ENCODE measurements around the gene TMEM59L. TPM values are rescaled to one million over a fixed set of nuclear protein-coding genes. Genes with fewer than 3 reads are reported as not detected.
A peak's percentile ranks its signal among the peaks of the same experiment; 100 is the strongest.

Gene TMEM59L
- total and polyA plus RNA-seq, 2 donors (not counting 1 experiment from before 2014, with no cell fraction given), result 0.14 to 0.33 TPM

DNA sequence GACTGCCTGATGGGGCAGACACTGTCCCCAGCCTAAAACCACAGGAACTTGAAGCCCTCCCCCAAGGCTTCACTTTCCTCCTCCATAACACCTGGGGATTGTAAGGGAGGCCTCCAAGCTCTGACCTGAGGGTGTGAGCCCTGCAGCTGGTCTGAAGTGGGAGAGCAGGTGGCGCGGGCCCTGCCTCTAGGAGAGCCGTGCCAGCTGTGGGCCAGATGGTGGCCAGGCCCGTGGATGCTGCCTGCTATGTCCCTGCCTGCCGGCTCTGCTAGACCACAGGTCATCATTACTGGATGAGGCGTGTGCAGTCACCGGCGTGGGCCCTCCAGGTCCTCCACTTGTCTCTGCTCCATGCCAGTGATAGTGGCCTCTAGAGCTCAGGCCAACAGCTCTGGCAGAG is 20.7 kb downstream of the TMEM59L start:
- no peak overlapping the region for H3K9ac ChIP-seq (ENCODE audit: insufficient read depth, low read length)
- H3K36me3 ChIP-seq (ENCODE audit: control insufficient read depth, insufficient read depth, low read length), result no peaks in the 10 kb centered on the region
- no peaks in the 10 kb centered on the region for H3K9me3 ChIP-seq (ENCODE audit: control insufficient read depth, insufficient read depth, low read depth, low read length)
- TF ChIP-seq, protein P1, sequence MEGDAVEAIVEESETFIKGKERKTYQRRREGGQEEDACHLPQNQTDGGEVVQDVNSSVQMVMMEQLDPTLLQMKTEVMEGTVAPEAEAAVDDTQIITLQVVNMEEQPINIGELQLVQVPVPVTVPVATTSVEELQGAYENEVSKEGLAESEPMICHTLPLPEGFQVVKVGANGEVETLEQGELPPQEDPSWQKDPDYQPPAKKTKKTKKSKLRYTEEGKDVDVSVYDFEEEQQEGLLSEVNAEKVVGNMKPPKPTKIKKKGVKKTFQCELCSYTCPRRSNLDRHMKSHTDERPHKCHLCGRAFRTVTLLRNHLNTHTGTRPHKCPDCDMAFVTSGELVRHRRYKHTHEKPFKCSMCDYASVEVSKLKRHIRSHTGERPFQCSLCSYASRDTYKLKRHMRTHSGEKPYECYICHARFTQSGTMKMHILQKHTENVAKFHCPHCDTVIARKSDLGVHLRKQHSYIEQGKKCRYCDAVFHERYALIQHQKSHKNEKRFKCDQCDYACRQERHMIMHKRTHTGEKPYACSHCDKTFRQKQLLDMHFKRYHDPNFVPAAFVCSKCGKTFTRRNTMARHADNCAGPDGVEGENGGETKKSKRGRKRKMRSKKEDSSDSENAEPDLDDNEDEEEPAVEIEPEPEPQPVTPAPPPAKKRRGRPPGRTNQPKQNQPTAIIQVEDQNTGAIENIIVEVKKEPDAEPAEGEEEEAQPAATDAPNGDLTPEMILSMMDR (conservative IDR thresholded peaks at IDR 0.05 in 1 of 2, IDR thresholded peaks at IDR 0.05 in 1 of 2; ENCODE audit: low read depth in 1 of 2, low read length in 2 of 2), result no peak
- TF ChIP-seq EZH2 (IDR thresholded peaks at IDR 0.05; ENCODE audit: low read length, missing control alignments), result no peak
- no peak overlapping the region for H3K27ac ChIP-seq (ENCODE audit: insufficient read depth, low read length)
- DNase-seq (ENCODE audit: low read depth in 2 of 2), result no peak
- H3K4me2 ChIP-seq (ENCODE audit: extremely low read depth, insufficient read depth, low read length), result no peak overlapping the region
- peaks cover 6% of the 10 kb centered on the region for H3K4me1 ChIP-seq (ENCODE audit: control insufficient read depth, extremely low read depth, insufficient read depth, low read length)
- no peak overlapping the region for H2AFZ ChIP-seq (ENCODE audit: low read length)
- H4K20me1 ChIP-seq (ENCODE audit: control insufficient read depth, extremely low read depth, insufficient read depth, low read length), result no peaks in the 10 kb centered on the region
- H3K4me3 ChIP-seq (replicated peaks in 1 of 4; ENCODE audit: control extremely low read depth in 1 of 4, insufficient read depth in 1 of 4, low read depth in 3 of 4, low read length in 4 of 4), result no peak overlapping the region
- H3K79me2 ChIP-seq (ENCODE audit: control insufficient read depth, insufficient read depth, low read length), result no peaks in the 10 kb centered on the region
- H3K27me3 ChIP-seq (ENCODE audit: control insufficient read depth, insufficient read depth, low read length), result peaks cover 2% of the 10 kb centered on the region

GRCh38 chr19:18634612-18635297 is 22.1 kb downstream of the TMEM59L start:
- Histone ChIP-seq H3K4me3 (replicated peaks in 1 of 4; ENCODE audit: control extremely low read depth in 1 of 4, insufficient read depth in 1 of 4, low read depth in 3 of 4, low read length in 4 of 4) (no peak overlapping the region), H3K4me1 (ENCODE audit: control insufficient read depth, extremely low read depth, insufficient read depth, low read length) (peaks cover 6% of the 10 kb centered on the region), H3K79me2 (ENCODE audit: control insufficient read depth, insufficient read depth, low read length) (no peaks in the 10 kb centered on the region), H3K27ac (ENCODE audit: insufficient read depth, low read length) (no peak overlapping the region), H3K36me3 (ENCODE audit: control insufficient read depth, insufficient read depth, low read length) (no peaks in the 10 kb centered on the region), H4K20me1 (ENCODE audit: control insufficient read depth, extremely low read depth, insufficient read depth, low read length) (no peaks in the 10 kb centered on the region), H3K9ac (ENCODE audit: insufficient read depth, low read length) (no peak overlapping the region), H3K4me2 (ENCODE audit: extremely low read depth, insufficient read depth, low read length) (no peak overlapping the region), H3K9me3 (ENCODE audit: control insufficient read depth, insufficient read depth, low read depth, low read length) (no peaks in the 10 kb centered on the region), H3K27me3 (ENCODE audit: control insufficient read depth, insufficient read depth, low read length) (no peaks in the 10 kb centered on the region), H2AFZ (ENCODE audit: low read length) (no peak overlapping the region)
- peak in 1 of 2 donors; percentile 76 for DNase-seq (ENCODE audit: low read depth in 2 of 2)
- no peak for TF ChIP-seq EZH2 (IDR thresholded peaks at IDR 0.05; ENCODE audit: low read length, missing control alignments)
- TF ChIP-seq, protein P1 (conservative IDR thresholded peaks at IDR 0.05 in 1 of 2, IDR thresholded peaks at IDR 0.05 in 1 of 2; ENCODE audit: low read depth in 1 of 2, low read length in 2 of 2), result no peak

DNA sequence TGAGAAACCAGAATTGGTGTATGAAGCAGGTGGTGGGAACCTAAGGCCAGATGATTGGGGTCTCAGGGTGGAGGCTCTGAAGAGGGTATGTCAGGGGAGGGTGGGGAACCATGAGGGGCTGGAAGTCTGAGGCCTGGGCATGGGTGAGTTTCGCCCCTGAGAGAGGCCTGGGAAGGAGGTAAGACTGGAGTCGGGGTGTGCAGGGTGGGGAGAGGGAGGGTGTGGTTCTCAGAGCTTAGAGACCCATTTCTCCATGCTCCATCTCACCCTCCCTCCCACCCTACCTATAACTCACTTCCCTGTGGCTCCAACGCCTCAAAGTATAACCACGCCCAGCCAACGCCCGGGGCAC is 23.1 kb downstream of the TMEM59L start:
- Histone ChIP-seq H3K27me3 (ENCODE audit: control insufficient read depth, insufficient read depth, low read length) (no peaks in the 10 kb centered on the region), H3K4me3 (replicated peaks in 1 of 4; ENCODE audit: control extremely low read depth in 1 of 4, insufficient read depth in 1 of 4, low read depth in 3 of 4, low read length in 4 of 4) (no peak overlapping the region), H3K4me2 (ENCODE audit: extremely low read depth, insufficient read depth, low read length) (no peak overlapping the region), H3K9ac (ENCODE audit: insufficient read depth, low read length) (no peak overlapping the region), H3K36me3 (ENCODE audit: control insufficient read depth, insufficient read depth, low read length) (no peaks in the 10 kb centered on the region), H3K4me1 (ENCODE audit: control insufficient read depth, extremely low read depth, insufficient read depth, low read length) (peaks cover 6% of the 10 kb centered on the region), H2AFZ (ENCODE audit: low read length) (no peak overlapping the region), H4K20me1 (ENCODE audit: control insufficient read depth, extremely low read depth, insufficient read depth, low read length) (no peaks in the 10 kb centered on the region), H3K9me3 (ENCODE audit: control insufficient read depth, insufficient read depth, low read depth, low read length) (no peaks in the 10 kb centered on the region), H3K79me2 (ENCODE audit: control insufficient read depth, insufficient read depth, low read length) (no peaks in the 10 kb centered on the region), H3K27ac (ENCODE audit: insufficient read depth, low read length) (no peak overlapping the region)
- no peak for DNase-seq (ENCODE audit: low read depth in 2 of 2)
- TF ChIP-seq EZH2 (IDR thresholded peaks at IDR 0.05; ENCODE audit: low read length, missing control alignments), result no peak
- TF ChIP-seq, protein P1 (conservative IDR thresholded peaks at IDR 0.05 in 1 of 2, IDR thresholded peaks at IDR 0.05 in 1 of 2; ENCODE audit: low read depth in 1 of 2, low read length in 2 of 2), result no peak

Measured in fibroblast of lung (primary cell).